Ascending aorta (tissue), 2 donors: Measurements from ENCODE around the gene RNF114. TPM values are rescaled to one million over a fixed set of nuclear protein-coding genes. Genes with fewer than 3 reads are reported as not detected.

Experiments
- DNase-seq, 2 donors: peaks; one replicate each; pipeline ENCODE4 v3.0.0-alpha.2; 2019; ENCODE audit warnings: low spot score in 2 of 2
- H3K27ac ChIP-seq, 2 donors: fragments of 200-600 bp; sonication (generic); one replicate each; pipeline ENCODE4 v1.5.1; 2016 to 2017; ENCODE audit warnings: mild to moderate bottlenecking in 1 of 2
- H3K27me3 ChIP-seq: fragments of 200-600 bp; sonication (generic); one replicate; pipeline ENCODE4 v1.5.1; 2017
- H3K36me3 ChIP-seq, 2 donors: fragments of 200-600 bp; sonication (generic); one replicate each; pipeline ENCODE4 v1.5.1; 2016
- H3K4me1 ChIP-seq, 2 donors: fragments of 200-600 bp; sonication (generic); one replicate each; pipeline ENCODE4 v1.5.1; 2016 to 2017; ENCODE audit warnings: mild to moderate bottlenecking in 1 of 2
- H3K4me3 ChIP-seq, 2 donors: fragments of 200-600 bp; sonication (generic); one replicate each; pipeline ENCODE4 v1.5.1; 2016 to 2017; ENCODE audit warnings: mild to moderate bottlenecking in 1 of 2
- H3K9me3 ChIP-seq, 2 donors: fragments of 200-600 bp; sonication (generic); one replicate each; pipeline ENCODE4 v1.5.1; 2016
- CTCF ChIP-seq, 3 experiments: fragments of 200-600 bp in 2 of 3; fragments of 450-650 bp in 1 of 3; sonication (generic) in 2 of 3; IDR thresholded peaks; one replicate each; pipeline ENCODE4 v1.5.1; 2016 to 2019; ENCODE audit warnings: antibody characterized with exemption in 3 of 3, mild to moderate bottlenecking in 1 of 3, moderate library complexity in 1 of 3
- intact Hi-C: fragments of 100-400 bp; cut with DNase I; formaldehyde crosslinking; loops from one replicate; pipeline ENCODE4 v1.15.1; 2023
- total RNA-seq: library from RNA; depleted of rRNA; stranded (reverse); fragments of >200 nt; gene quantifications from one replicate; pipeline ENCODE4 v1.1.0, GENCODE V29; 2016

Gene RNF114
- total RNA-seq, 1 donor from 2014 or later, result 77.0 TPM

GRCh38 chr20:49899541-49900383, 36.4 kb upstream of the RNF114 start:
- no peak for TF ChIP-seq CTCF (IDR thresholded peaks at IDR 0.05)
- Histone ChIP-seq H3K27ac (no peak overlapping the region), H3K27me3 (no peaks in the 10 kb centered on the region), H3K9me3 (no peaks in the 10 kb centered on the region), H3K4me1 (no peaks in the 10 kb centered on the region), H3K4me3 (no peak overlapping the region), H3K36me3 (peaks cover 9 to 15% of the 10 kb centered on the region in 2 donors)
- no peak for DNase-seq
- intact Hi-C loops, result no loop called here

- intact Hi-C loops, result no loop called here
- no peak overlapping the region for H3K4me3 ChIP-seq
- no peak overlapping the region for H3K27ac ChIP-seq
- no peak for TF ChIP-seq CTCF (IDR thresholded peaks at IDR 0.05)
- peaks cover 28 to 34% of the 10 kb centered on the region in 2 donors for H3K36me3 ChIP-seq
- H3K9me3 ChIP-seq, result no peaks in the 10 kb centered on the region
- no peaks in the 10 kb centered on the region for H3K4me1 ChIP-seq
- DNase-seq, result no peak
- no peaks in the 10 kb centered on the region for H3K27me3 ChIP-seq
These were observed 34.6 kb upstream of the RNF114 start for GRCh38 chr20:49901588-49901987.

- no peak for DNase-seq
- Histone ChIP-seq H3K27ac (no peak overlapping the region), H3K4me1 (no peaks in the 10 kb centered on the region), H3K9me3 (no peaks in the 10 kb centered on the region), H3K27me3 (no peaks in the 10 kb centered on the region), H3K4me3 (no peak overlapping the region), H3K36me3 (peaks cover 43 to 60% of the 10 kb centered on the region in 2 donors)
- TF ChIP-seq CTCF (IDR thresholded peaks at IDR 0.05), result no peak
- intact Hi-C loops, result no loop called here
These were observed 31.6 kb upstream of the RNF114 start for GRCh38 chr20:49904440-49905214.

- H3K9me3 ChIP-seq, result no peaks in the 10 kb centered on the region
- TF ChIP-seq CTCF (IDR thresholded peaks at IDR 0.05), result no peak
- H3K4me3 ChIP-seq, result no peak overlapping the region
- H3K4me1 ChIP-seq, result no peaks in the 10 kb centered on the region
- H3K27ac ChIP-seq, result no peak overlapping the region
- DNase-seq, result peak in 1 of 2 donors; percentile 63
- intact Hi-C loops, result no loop called here
- peaks cover 43 to 60% of the 10 kb centered on the region in 2 donors for H3K36me3 ChIP-seq
- H3K27me3 ChIP-seq, result no peaks in the 10 kb centered on the region
These were observed 30.6 kb upstream of the RNF114 start for GRCh38 chr20:49905415-49906091.

GRCh38 chr20:49906101-49906604, 30.0 kb upstream of the RNF114 start:
- peaks cover 43 to 60% of the 10 kb centered on the region in 2 donors for H3K36me3 ChIP-seq
- no peak for TF ChIP-seq CTCF (IDR thresholded peaks at IDR 0.05)
- H3K9me3 ChIP-seq, result no peaks in the 10 kb centered on the region
- DNase-seq, result peak in 1 of 2 donors; percentile 60
- H3K4me1 ChIP-seq, result no peaks in the 10 kb centered on the region
- H3K4me3 ChIP-seq, result no peak overlapping the region
- intact Hi-C loops, result no loop called here
- H3K27ac ChIP-seq, result no peak overlapping the region
- no peaks in the 10 kb centered on the region for H3K27me3 ChIP-seq
